ENCODE results near the gene TRMT112. TPM values are rescaled to one million over a fixed set of nuclear protein-coding genes. Genes with fewer than 3 reads are reported as not detected.

TRMT112 gene
- total and polyA plus RNA-seq, 5 donors: 91.7 to 144 (median 102) TPM

DNA sequence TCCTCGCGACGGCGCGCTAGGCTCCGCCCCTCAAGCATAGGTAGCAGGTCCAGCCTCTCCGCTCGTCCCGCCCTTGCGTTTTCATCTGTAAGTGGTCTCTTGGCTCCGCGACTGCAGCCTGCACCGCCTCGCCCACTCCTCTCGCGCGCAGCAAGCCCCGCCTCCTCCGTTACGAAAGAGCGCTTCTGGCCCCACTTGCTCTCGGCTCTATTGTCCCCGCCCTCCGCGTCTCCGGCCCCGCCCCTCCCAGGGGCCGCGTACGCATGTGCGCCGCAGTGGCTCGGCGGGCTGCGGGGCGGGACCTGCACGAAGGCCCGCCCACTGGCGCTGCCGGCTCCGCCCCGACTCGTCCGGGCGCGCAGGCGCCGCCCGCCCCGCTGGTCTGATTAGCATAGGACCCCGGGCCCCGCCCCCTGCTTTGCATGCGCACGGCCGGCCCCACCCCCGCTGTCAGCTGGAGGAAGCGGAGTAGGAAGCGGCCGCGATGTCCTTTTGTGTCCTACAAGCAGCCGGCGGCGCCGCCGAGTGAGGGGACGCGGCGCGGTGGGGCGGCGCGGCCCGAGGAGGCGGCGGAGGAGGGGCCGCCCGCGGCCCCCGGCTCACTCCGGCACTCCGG, 12.2 kb downstream of the TRMT112 start, which contains the start of gene ESRRA:
Gene ESRRA (plus strand): TSS at position 450 of the 616 bp plus-strand sequence. CDS start 1,656 bp downstream, outside the sequence.
- peaks cover 10% of the 10 kb centered on the region for H3K4me1 ChIP-seq (ENCODE audit: control insufficient read depth, insufficient read depth, low read length)
- ATAC-seq (peak; percentile 92 to 93), DNase-seq (peak; percentile 100)
- peak within 1 kb of the TSS; percentile 59 for H3K4me3 ChIP-seq (ENCODE audit: low read length)
- intact Hi-C loops (cut with DNase I): no loop called here
- under 1% methylated on average over 81 of the region's 81 CpGs for WGBS
- no peaks in the 10 kb centered on the region for H3K9me3 ChIP-seq (ENCODE audit: control insufficient read depth, low read length)
- peak within 1 kb of the TSS; percentile 83 for H3K27ac ChIP-seq (ENCODE audit: low read length)
- H3K27me3 ChIP-seq (ENCODE audit: control insufficient read depth, insufficient read depth): no peaks in the 10 kb centered on the region

DNA sequence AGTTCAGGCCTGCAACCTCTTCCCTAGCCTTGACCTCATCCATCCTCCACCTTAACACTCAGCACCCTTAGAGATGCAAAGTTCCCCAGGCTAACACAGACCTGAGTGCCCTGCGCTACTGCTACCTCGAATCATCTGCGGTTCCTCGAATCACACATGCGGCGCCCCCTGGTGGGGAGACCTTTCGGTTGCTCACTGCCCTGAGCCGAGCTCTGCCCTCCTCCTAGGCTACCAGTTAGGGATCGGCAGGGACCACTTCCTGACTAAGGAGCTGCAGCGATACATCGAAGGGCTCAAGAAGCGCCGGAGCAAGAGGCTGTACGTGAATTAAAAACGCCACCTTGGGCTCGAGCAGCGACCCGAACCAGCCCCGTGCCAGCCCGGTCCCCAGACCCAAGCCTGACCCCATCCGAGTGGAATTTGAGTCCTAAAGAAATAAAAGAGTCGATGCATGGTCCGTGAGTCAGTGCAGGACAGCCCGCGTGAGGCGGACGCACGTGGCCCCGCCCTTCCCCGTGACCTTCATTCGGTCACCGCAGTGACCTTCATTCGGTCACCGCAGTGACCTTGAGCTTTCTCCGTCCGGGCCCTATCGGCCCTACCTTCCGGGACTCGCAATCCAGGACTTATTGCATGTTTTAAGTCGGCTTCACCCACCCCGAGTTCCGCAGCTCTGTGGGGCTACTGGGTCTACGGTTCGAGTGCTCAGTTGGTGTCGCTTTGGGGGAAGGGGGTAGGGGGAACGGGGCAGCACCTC, 12.9 kb downstream of the TRMT112 start:
- DNase-seq (peak; percentile 93 to 98 (median 97)), ATAC-seq (peak; percentile 55 to 56)
- Histone ChIP-seq H3K4me3 (ENCODE audit: low read length) (peak overlapping the region; percentile 43), H3K4me1 (ENCODE audit: control insufficient read depth, insufficient read depth, low read length) (peaks cover 10% of the 10 kb centered on the region), H3K27ac (ENCODE audit: low read length) (peak overlapping the region; percentile 83), H3K9me3 (ENCODE audit: control insufficient read depth, low read length) (no peaks in the 10 kb centered on the region), H3K27me3 (ENCODE audit: control insufficient read depth, insufficient read depth) (no peaks in the 10 kb centered on the region)
- intact Hi-C loops (cut with DNase I): loop anchor here in 1 of 4 donors (5.0 kb wide), 3 partner anchors 67 to 117 kb away; partner anchors contain the start of genes FERMT3 and STIP1
- WGBS: under 1% methylated on average over 46 of the region's 46 CpGs

DNA sequence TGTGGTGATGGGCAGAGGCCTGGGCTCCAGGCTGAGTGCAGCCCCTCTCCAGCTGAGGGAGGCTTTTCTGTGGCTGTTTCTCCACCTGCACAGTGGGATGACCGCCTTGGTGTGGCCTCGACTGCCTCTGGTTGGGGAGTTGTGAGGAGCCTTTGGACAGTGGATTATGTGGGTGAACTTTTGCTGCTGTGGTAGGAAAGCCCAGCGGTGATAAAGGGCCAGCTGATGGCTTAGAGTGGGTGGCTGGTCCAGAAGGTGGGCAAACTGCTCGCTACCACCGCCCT, 13.4 kb downstream of the TRMT112 start:
- Histone ChIP-seq H3K4me3 (ENCODE audit: low read length) (no peak overlapping the region), H3K27me3 (ENCODE audit: control insufficient read depth, insufficient read depth) (no peaks in the 10 kb centered on the region), H3K4me1 (ENCODE audit: control insufficient read depth, insufficient read depth, low read length) (peaks cover 10% of the 10 kb centered on the region), H3K9me3 (ENCODE audit: control insufficient read depth, low read length) (no peaks in the 10 kb centered on the region), H3K27ac (ENCODE audit: low read length) (peak overlapping the region; percentile 83)
- DNase-seq (no peak), ATAC-seq (no peak)
- intact Hi-C loops (cut with DNase I): loop anchor here in 1 of 4 donors (5.0 kb wide), 3 partner anchors 67 to 117 kb away; partner anchors contain the start of genes FERMT3 and STIP1
- WGBS: 55% methylated on average over 5 of the region's 5 CpGs

DNA sequence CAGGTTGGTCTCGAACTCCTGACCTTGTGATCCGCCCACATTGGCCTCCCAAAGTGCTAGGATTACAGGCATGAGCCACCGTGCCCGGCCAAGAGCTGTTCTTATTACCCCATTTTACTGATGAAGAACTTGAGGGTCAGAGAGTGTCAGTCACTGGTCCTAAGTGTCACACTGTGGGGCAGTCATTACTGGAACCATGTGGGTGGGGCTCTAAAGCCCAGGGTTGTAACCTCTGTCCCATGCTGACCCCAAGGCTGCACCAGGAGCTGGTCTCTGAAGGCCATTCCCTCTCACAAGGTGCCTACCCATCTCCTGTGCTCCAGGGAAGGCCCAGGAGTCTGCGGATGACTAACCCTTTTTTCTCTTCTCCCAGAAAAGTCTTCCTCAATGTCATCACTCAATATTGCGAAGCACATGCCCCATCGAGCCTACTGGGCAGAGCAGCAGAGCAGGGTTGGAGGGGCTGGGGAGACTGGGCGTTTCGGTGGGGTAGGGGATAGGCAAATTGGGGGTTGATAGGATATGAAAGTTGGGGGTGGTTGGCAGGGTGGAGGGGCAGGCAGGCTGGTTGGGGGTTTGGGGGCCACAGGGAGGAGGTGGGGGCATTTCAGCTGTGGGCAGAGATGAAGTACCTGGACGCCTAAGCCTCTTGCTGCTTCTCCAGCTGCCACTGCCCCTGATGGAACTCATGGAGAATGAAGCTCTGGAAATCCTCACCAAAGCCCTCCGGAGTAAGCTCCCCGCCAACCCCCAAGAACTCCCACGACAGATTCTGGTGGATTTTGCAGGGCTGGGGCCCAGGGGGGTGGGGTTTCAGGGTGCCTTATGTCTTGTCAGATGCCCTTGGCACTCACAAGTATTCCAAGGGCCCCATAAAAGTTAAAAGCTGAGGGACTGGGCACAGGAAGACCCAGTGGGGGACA, 14.0 kb downstream of the TRMT112 start:
- no peaks in the 10 kb centered on the region for H3K9me3 ChIP-seq (ENCODE audit: control insufficient read depth, low read length)
- DNase-seq (peak in 2 of 3 donors; percentile 39 to 47), ATAC-seq (no peak)
- 84% methylated on average over 13 of the region's 13 CpGs for WGBS
- H3K27me3 ChIP-seq (ENCODE audit: control insufficient read depth, insufficient read depth): no peaks in the 10 kb centered on the region
- intact Hi-C loops (cut with DNase I): loop anchor here in 1 of 4 donors (5.0 kb wide), 3 partner anchors 66 to 116 kb away; partner anchors contain the start of genes FERMT3 and STIP1
- peak overlapping the region; percentile 83 for H3K27ac ChIP-seq (ENCODE audit: low read length)
- peaks cover 10% of the 10 kb centered on the region for H3K4me1 ChIP-seq (ENCODE audit: control insufficient read depth, insufficient read depth, low read length)
- no peak overlapping the region for H3K4me3 ChIP-seq (ENCODE audit: low read length)

DNA sequence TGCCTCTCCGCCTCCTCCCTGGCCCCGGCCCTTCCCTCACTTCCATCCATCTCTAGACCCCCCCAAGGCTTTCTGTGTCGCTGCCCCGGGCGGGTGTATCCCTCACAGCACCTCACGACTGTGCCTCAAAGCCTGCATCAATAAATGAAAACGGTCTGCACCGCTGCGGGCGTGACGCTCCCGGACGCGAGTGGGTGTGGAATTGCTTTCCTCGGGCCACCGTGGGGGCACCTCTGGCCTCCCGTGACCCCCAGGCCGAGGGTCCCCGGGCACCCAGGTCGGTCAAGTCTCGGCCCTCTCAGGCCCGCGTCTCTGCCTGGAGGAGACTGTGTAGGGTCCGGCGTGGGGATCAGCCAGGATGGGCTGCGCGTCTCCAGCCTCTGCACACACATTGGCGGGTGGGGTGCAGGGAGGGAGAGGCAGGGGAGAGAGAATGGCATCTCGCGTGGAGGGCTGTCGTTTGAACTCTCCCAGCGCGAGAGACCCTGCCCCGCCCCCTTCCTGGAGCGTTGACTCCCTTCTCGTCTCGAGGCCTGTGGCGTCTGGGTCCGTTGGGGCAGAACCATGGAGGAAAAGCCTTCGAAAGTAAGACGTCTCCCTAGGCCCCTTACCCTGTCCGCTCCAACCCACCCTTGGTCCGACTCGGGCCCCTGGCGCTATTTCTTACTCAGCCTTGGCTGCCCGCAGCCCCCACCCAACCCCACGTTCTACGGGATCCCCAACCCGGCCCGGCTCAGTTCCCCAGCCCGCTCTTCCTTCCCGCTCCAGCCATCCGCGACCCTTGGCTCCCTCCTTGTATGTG, 17.3 kb downstream of the TRMT112 start, which contains the start of gene CATSPERZ:
Gene CATSPERZ (plus strand): TSS at position 512 of the 802 bp plus-strand sequence. CDS start 53 bp downstream, at position 565.
- Histone ChIP-seq H3K9me3 (ENCODE audit: control insufficient read depth, low read length) (no peaks in the 10 kb centered on the region), H3K27ac (ENCODE audit: low read length) (no peak within 1 kb of the TSS), H3K4me1 (ENCODE audit: control insufficient read depth, insufficient read depth, low read length) (peaks cover 6% of the 10 kb centered on the region), H3K27me3 (ENCODE audit: control insufficient read depth, insufficient read depth) (no peaks in the 10 kb centered on the region), H3K4me3 (ENCODE audit: low read length) (peak within 1 kb of the TSS; percentile 37)
- ATAC-seq: no peak
- intact Hi-C loops (cut with DNase I): loop anchor here in 2 of 4 donors (2.0 to 5.0 kb wide), 4 partner anchors 63 to 113 kb away; partner anchors contain the start of genes FERMT3 (in 1 of the 2) and STIP1 (in 1 of the 2)
- WGBS: 10% methylated on average over 54 of the region's 54 CpGs
- peak in 2 of 3 donors; percentile 66 for DNase-seq

DNA sequence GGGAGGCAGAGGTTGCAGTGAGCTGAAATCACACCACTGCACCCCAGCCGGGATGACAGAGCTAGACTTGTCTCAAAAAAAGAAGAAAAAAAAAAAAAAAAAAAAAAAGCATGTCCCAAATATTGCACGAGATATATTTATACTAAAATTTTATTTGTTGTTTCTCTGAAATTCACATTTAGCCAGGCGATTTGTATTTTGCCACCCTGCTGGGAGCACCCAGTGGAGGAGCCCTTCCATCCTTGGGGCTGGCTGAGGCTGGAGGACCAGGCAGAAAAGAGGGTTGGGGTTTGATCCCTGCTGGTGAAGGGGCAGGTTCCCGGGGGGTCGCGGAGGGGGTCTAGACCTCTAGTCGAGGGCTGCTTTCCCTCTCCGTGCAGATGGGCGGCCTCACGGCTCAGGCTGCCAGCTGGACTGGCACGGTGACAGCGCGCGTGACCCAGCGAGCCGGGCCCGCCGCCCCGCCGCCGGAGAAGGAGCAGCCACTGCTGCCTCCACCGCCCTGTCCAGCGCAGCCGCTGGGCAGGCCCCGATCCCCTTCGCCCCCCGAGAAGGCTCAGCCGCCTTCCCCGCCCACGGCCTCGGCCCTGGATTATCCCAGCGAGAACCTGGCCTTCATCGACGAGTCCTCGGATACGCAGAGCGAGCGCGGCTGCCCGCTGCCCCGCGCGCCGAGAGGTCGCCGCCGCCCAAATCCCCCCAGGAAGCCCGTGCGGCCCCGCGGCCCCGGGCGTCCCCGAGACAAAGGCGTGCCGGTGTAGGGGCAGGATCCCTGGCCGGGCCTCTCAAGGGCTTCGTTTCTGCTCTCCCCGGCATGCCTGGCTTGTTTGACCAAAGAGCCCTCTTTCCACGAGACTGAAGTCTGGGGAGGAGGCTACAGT, 18.2 kb downstream of the TRMT112 start:
- peak overlapping the region; percentile 37 for H3K4me3 ChIP-seq (ENCODE audit: low read length)
- peak; percentile 74 to 92 (median 91) for DNase-seq
- intact Hi-C loops (cut with DNase I): no loop called here
- H3K4me1 ChIP-seq (ENCODE audit: control insufficient read depth, insufficient read depth, low read length): peaks cover 6% of the 10 kb centered on the region
- WGBS: 4% methylated on average over 60 of the region's 60 CpGs
- no peaks in the 10 kb centered on the region for H3K9me3 ChIP-seq (ENCODE audit: control insufficient read depth, low read length)
- H3K27ac ChIP-seq (ENCODE audit: low read length): no peak overlapping the region
- ATAC-seq: peak; percentile 54 to 61
- H3K27me3 ChIP-seq (ENCODE audit: control insufficient read depth, insufficient read depth): no peaks in the 10 kb centered on the region

DNA sequence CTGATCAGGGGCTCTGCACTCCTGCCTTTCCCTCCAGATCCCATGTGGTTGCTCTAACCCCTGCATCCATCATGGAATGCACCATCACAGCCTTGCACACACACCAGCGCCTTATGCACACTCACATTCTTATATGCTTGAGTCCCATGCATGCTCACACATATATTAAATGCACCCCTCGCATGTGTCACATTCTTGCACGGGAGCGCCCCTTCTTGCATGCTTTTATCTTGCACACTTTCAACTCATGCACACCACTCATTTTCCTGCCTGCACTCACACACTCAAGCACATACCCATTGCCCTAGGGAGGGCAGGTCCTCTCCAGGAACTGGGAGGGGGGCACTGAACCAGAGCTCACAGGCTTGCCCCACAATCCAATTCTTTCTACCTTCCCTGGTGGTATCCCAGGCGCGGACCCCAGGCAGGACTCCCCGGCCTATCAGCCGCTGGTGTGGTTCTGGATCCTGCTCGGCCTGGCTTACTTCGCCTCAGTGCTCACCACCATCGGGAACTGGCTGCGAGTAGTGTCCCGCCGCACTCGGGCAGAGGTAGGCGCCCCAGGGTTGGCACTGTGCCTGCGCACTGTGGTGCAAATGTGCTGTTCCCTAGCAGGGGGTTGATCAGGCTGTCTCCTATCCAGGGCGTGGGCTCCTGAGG, 19.5 kb downstream of the TRMT112 start:
- DNase-seq: peak in 1 of 3 donors; percentile 68
- H3K27me3 ChIP-seq (ENCODE audit: control insufficient read depth, insufficient read depth): no peaks in the 10 kb centered on the region
- intact Hi-C loops (cut with DNase I): no loop called here
- H3K4me1 ChIP-seq (ENCODE audit: control insufficient read depth, insufficient read depth, low read length): peaks cover 2% of the 10 kb centered on the region
- no peaks in the 10 kb centered on the region for H3K9me3 ChIP-seq (ENCODE audit: control insufficient read depth, low read length)
- no peak overlapping the region for H3K4me3 ChIP-seq (ENCODE audit: low read length)
- no peak for ATAC-seq
- WGBS: 42% methylated on average over 18 of the region's 18 CpGs
- H3K27ac ChIP-seq (ENCODE audit: low read length): no peak overlapping the region

DNA sequence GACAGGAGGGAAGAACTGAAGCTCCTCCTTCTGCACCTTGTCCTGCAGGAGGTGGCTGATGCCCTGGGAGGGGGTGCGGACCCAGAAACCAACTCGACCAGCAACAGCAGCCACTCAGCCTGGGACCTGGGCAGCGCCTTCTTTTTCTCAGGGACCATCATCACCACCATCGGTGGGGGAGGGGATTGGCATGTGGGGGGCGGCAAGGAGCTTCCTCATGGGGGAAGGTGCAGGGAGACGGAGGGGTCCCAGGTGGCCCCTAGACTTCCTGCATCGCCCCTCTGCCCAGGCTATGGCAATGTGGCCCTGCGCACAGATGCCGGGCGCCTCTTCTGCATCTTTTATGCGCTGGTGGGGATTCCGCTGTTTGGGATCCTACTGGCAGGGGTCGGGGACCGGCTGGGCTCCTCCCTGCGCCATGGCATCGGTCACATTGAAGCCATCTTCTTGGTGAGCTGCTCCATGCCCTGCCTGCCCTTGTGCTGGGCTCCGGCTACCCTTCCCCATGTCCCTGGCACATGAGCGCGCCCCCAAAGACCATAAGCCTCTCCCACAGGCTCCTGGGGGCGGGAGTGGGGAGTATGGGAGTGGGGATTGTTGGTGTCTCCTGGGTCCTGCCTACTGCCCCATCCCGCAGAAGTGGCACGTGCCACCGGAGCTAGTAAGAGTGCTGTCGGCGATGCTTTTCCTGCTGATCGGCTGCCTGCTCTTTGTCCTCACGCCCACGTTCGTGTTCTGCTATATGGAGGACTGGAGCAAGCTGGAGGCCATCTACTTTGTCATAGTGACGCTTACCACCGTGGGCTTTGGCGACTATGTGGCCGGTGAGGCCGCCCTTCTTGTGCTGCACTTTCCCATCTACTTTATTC, 20.3 kb downstream of the TRMT112 start:
- intact Hi-C loops (cut with DNase I): no loop called here
- 14% methylated on average over 34 of the region's 34 CpGs for WGBS
- Histone ChIP-seq H3K4me1 (ENCODE audit: control insufficient read depth, insufficient read depth, low read length) (peaks cover 2% of the 10 kb centered on the region), H3K27me3 (ENCODE audit: control insufficient read depth, insufficient read depth) (no peaks in the 10 kb centered on the region), H3K4me3 (ENCODE audit: low read length) (no peak overlapping the region), H3K9me3 (ENCODE audit: control insufficient read depth, low read length) (no peaks in the 10 kb centered on the region), H3K27ac (ENCODE audit: low read length) (no peak overlapping the region)
- DNase-seq (no peak), ATAC-seq (no peak)

Data from right cardiac atrium (tissue), 5 donors.